Measurements from ENCODE around the gene WDR7.

Gene WDR7

GRCh38 chr18:56815926-56816325 lies 164.8 kb downstream of the WDR7 start:
- DNase-seq, result no peak

- DNase-seq, result no peak
These were observed 172.9 kb downstream of the WDR7 start for GRCh38 chr18:56823986-56824565.

GRCh38 chr18:56825321-56825720 lies 174.2 kb downstream of the WDR7 start:
- no peak for DNase-seq

- no peak for DNase-seq
These were observed 174.7 kb downstream of the WDR7 start for GRCh38 chr18:56825878-56826277.

- DNase-seq, result no peak
These were observed 180.8 kb downstream of the WDR7 start for GRCh38 chr18:56831988-56832387.

- no peak for DNase-seq
These were observed 184.2 kb downstream of the WDR7 start for GRCh38 chr18:56835331-56835730.

GRCh38 chr18:56836173-56836572 lies 185.0 kb downstream of the WDR7 start:
- DNase-seq, result no peak

GRCh38 chr18:56841836-56842235 lies 190.7 kb downstream of the WDR7 start:
- no peak for DNase-seq

- no peak for DNase-seq
These were observed 192.1 kb downstream of the WDR7 start for GRCh38 chr18:56843241-56843640.

GRCh38 chr18:56844556-56844955 lies 193.4 kb downstream of the WDR7 start:
- no peak for DNase-seq

- DNase-seq, result no peak
These were observed 200.6 kb downstream of the WDR7 start for GRCh38 chr18:56851774-56852173.

GRCh38 chr18:56853961-56854360 lies 202.8 kb downstream of the WDR7 start:
- DNase-seq, result no peak

GRCh38 chr18:56861244-56861643 lies 210.1 kb downstream of the WDR7 start:
- DNase-seq, result no peak

- DNase-seq, result no peak
These were observed 218.1 kb downstream of the WDR7 start for GRCh38 chr18:56869189-56869777.

GRCh38 chr18:56870982-56871381 lies 219.8 kb downstream of the WDR7 start:
- no peak for DNase-seq

GRCh38 chr18:56872140-56872539 lies 221.0 kb downstream of the WDR7 start:
- DNase-seq, result no peak

- no peak for DNase-seq
These were observed 222.4 kb downstream of the WDR7 start for GRCh38 chr18:56873441-56874140.

GRCh38 chr18:56878711-56879110 lies 227.6 kb downstream of the WDR7 start:
- DNase-seq, result no peak

- no peak for DNase-seq
These were observed 233.4 kb downstream of the WDR7 start for GRCh38 chr18:56884511-56884910.

GRCh38 chr18:56888978-56889377 lies 237.8 kb downstream of the WDR7 start:
- no peak for DNase-seq

- no peak for DNase-seq
These were observed 238.5 kb downstream of the WDR7 start for GRCh38 chr18:56889621-56890020.

GRCh38 chr18:56890632-56891031 lies 239.5 kb downstream of the WDR7 start:
- no peak for DNase-seq

GRCh38 chr18:56891116-56891515 lies 240.0 kb downstream of the WDR7 start:
- DNase-seq, result no peak

GRCh38 chr18:56891870-56892269 lies 240.7 kb downstream of the WDR7 start:
- no peak for DNase-seq

GRCh38 chr18:56897122-56897521 lies 246.0 kb downstream of the WDR7 start:
- no peak for DNase-seq
